GM12875 (cell line): Measurements from ENCODE around the gene ARSB.
A peak's percentile ranks its signal among the peaks of the same experiment; 100 is the strongest.

Experiments
- H3K4me3 ChIP-seq: one replicate; pipeline ENCODE4 v1.5.1; 2011; ENCODE audit warnings: low read depth, low read length, control low read depth
- TF ChIP-seq, protein P1 (sequence below): IDR thresholded peaks from 2 replicates; pipeline ENCODE4 v1.5.1; 2011; ENCODE audit warnings: low read depth, mild to moderate bottlenecking, control low read depth, inconsistent platforms, low read length, moderate library complexity, borderline replicate concordance; ENCODE audit not compliant: insufficient read depth

ARSB gene

DNA sequence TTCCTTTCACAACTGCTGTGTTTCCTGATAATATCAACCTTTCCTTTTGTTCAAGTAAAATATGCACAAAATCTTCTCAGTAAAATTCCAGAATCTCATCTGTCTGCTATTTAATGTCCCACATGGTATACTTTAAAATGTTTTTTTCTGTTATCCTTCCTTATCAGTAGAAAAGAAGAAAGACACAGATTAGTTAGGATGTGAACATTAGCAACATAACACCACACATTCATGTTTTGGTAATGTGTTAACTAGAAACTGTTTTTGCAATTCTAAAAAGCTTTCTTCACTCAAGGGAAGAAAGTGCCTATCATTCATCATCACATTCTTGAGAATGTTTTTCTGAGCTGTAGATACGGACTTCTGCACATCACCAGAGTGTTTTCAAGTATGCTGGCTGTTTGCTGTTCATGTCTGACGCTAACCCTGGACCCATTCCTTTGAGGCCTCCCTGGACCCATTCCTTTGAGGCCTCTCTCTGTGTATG, 10.5 kb upstream of the ARSB start:
- TF ChIP-seq, protein P1, sequence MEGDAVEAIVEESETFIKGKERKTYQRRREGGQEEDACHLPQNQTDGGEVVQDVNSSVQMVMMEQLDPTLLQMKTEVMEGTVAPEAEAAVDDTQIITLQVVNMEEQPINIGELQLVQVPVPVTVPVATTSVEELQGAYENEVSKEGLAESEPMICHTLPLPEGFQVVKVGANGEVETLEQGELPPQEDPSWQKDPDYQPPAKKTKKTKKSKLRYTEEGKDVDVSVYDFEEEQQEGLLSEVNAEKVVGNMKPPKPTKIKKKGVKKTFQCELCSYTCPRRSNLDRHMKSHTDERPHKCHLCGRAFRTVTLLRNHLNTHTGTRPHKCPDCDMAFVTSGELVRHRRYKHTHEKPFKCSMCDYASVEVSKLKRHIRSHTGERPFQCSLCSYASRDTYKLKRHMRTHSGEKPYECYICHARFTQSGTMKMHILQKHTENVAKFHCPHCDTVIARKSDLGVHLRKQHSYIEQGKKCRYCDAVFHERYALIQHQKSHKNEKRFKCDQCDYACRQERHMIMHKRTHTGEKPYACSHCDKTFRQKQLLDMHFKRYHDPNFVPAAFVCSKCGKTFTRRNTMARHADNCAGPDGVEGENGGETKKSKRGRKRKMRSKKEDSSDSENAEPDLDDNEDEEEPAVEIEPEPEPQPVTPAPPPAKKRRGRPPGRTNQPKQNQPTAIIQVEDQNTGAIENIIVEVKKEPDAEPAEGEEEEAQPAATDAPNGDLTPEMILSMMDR, result no peak
- H3K4me3 ChIP-seq, result no peak overlapping the region

DNA sequence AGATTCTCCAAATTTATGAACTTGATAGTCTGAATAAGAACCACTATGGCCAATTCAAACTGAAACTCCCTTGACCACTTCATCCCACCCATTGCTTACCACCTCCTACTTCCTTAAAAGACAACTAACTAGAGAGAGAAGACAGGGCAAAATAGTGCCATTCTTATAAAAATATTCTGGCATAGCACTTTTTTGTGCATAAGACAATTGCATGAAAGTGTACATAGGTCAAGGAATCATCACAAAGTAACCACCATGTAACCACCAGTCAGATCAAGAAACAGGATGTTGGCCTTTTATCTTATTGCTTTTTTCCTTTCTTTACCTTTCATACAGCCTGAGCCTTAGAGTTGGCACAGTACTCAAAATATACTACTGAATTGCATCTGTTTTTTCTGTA, 8.1 kb upstream of the ARSB start:
- TF ChIP-seq, protein P1, result no peak
- H3K4me3 ChIP-seq, result no peak overlapping the region

DNA sequence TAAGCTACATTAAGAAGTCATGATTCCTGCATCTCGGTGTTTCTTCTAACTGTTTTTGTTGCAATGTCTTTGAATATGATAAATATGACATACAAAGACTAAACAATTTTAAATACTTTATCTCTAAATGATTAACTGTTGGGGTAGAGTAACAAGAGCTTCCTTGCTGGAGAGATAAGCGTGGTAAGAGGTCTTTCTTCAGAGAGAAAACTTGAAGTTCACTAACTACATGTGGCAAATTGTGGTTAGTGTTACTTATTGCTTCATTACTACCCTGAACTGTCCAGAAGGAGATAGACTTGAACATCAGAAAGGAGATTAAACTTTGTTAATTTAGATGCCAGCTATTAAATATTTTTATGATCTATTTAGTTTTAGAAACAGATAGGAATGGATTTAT, 7.0 kb upstream of the ARSB start:
- TF ChIP-seq, protein P1, result no peak
- no peak overlapping the region for H3K4me3 ChIP-seq

DNA sequence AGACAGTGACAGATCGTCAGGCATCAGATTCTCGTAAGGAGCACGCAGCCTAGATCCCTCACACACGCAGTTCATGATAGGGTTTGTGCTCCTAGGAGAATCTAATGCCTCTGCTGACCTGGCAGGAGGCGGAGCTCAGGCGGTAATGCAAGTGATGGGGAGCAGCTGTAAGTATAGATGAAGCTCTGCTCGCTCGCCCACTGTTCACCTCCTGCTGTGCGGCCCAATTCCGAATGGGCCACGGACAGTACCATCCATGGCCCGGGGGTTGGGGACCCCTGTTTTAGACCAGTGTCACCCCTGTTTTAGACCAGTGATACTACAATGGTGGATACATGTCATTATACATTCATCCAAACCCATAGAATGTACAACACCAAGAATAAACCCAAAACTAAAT, 4.0 kb upstream of the ARSB start:
- TF ChIP-seq, protein P1, result no peak
- H3K4me3 ChIP-seq, result no peak overlapping the region

DNA sequence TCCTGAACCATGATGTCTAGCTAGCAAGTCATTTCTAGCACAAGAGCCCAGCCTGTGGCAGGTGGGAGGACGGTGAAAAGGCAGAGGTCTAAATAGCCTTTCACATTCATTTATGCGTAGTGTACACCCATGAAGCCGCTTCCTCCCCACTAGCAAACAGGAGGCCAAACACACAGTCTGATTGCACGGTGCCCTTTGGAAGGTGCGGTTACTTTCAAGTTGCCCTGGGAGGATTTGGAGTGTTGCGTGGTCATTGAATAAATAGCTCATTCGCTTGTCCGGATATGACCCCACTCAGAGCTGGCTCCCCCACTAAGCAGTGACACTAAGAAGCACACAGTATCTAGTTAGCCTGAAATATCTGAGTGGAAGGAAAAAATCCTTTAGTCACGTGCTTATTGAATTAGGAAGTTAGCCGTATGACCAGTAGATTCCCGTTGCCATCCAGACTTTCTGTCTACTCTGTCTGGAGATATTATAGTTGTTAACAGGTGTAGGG, 664 bp upstream of the ARSB start:
- TF ChIP-seq, protein P1, result no peak
- H3K4me3 ChIP-seq, result peak overlapping the region; percentile 97

DNA sequence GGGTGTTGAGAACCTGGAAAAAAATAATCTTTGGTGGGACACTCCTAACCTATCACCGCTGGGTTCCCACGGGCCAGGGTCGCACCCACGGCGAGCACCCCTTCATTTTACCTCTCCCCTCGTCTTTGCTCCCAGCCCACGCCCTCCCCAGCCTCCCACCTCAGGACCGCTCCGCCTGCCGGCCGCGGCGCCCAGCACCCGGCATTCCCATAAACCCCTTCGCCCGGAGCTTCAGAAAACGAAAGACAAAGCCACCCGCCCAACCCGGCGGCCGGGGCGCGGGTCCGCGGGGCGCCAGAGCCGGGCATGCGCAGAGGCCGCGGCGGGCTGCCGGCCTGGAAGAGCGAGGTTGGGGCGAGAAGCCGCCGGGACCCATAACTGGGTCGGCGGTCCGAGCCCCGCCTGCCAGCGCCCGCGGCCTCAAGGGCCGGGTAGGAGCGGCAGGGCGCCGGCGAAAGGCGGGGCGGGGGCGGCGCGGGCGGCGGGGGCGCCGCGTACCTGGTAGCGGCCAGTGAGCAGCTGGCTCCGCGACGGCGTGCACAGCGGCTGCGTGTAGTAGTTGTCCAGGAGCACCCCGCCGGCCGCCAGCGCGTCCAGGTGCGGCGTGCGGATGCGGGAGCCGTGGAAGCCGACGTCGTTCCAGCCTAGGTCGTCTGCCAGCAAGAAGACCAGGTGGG, 533 bp downstream of the ARSB start:
- TF ChIP-seq, protein P1, result 0 out of 2 replicates have a peak, but pooled peaks have one; percentile 26
- peak overlapping the region; percentile 97 for H3K4me3 ChIP-seq
